Tibial nerve (tissue), 4 donors: Measurements from ENCODE around the gene ABCB7. TPM values are rescaled to one million over a fixed set of nuclear protein-coding genes. Genes with fewer than 3 reads are reported as not detected.

Source experiments
- DNase-seq, 2 donors: peaks; one replicate each; pipeline ENCODE4 v3.0.0-alpha.2; 2019; ENCODE audit warnings: low spot score in 2 of 2
- H3K27ac ChIP-seq, 4 donors: fragments of 200-600 bp; sonication (generic) in 3 of 4; one replicate each; pipeline ENCODE4 v1.5.1; 2017 to 2019; ENCODE audit warnings: mild to moderate bottlenecking in 1 of 4
- H3K27me3 ChIP-seq, 2 donors: fragments of 200-600 bp; sonication (generic) in 1 of 2; one replicate each; pipeline versions ENCODE4 v1.5.1 to v1.6.0; 2017 to 2019
- H3K36me3 ChIP-seq, 3 donors: fragments of 200-600 bp; sonication (generic); one replicate each; pipeline ENCODE4 v1.5.1; 2018 to 2019
- H3K4me1 ChIP-seq, 4 donors: fragments of 200-600 bp; sonication (generic) in 3 of 4; one replicate each; pipeline ENCODE4 v1.5.1; 2017 to 2019
- H3K4me3 ChIP-seq, 4 donors: fragments of 200-600 bp; sonication (generic) in 3 of 4; one replicate each; pipeline ENCODE4 v1.5.1; 2017 to 2019; ENCODE audit warnings: mild to moderate bottlenecking in 1 of 4, moderate library complexity in 1 of 4
- H3K9me3 ChIP-seq, 4 donors: fragments of 200-600 bp; sonication (generic) in 3 of 4; one replicate each; pipeline ENCODE4 v1.5.1; 2017 to 2019
- EP300 ChIP-seq, 2 donors: sonication (generic); formaldehyde crosslinking; IDR thresholded peaks; one replicate each; pipeline ENCODE4 v1.6.1; 2017; ENCODE audit warnings: antibody characterized with exemption in 2 of 2, mild to moderate bottlenecking in 1 of 2
- POLR2A ChIP-seq, 2 donors: fragments of 450-650 bp; IDR thresholded peaks; one replicate each; pipeline ENCODE4 v1.6.1; 2017; ENCODE audit warnings: antibody characterized with exemption in 2 of 2, mild to moderate bottlenecking in 2 of 2, moderate library complexity in 2 of 2
- WGBS, 2 donors: methylation state at CpG; one replicate each; pipeline ENCODE4 v1.1.5; 2018; 5-methylcytosine and 5-hydroxymethylcytosine counted together
- total RNA-seq, 4 donors: library from RNA; depleted of rRNA; stranded (reverse); fragments of >200 nt; gene quantifications; one replicate each; pipeline ENCODE4 v1.1.0, GENCODE V29; 2016
- TF ChIP-seq, protein P1 (sequence below), 5 experiments: fragments of 200-600 bp in 3 of 5; fragments of 450-650 bp in 2 of 5; sonication (generic) in 3 of 5; IDR thresholded peaks; one replicate each; pipeline ENCODE4 v1.5.1; 2016 to 2019; ENCODE audit warnings: antibody characterized with exemption in 5 of 5, mild to moderate bottlenecking in 3 of 5, moderate library complexity in 2 of 5

Gene ABCB7
- total RNA-seq, 4 donors from 2014 or later: 24.3 to 71.4 (median 35.3) TPM

DNA sequence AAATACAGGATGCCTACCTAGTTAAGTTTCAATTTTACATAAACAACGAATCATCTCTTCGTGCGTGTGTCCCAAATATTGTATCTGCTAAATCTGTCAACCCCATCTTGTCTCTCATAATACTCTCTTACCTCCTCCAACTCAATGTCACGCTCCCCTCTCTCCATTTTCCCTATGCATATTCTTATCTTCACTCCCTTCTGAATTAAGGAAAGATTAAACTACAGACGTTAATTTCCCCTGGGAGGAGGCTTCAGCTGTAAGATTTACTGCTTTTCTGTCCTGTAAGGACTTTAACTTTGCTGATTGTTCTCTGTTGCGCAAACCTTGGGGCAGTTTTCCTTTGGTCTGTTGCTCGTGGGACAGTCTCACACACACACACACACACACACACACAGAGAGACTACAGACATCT, 455 bp upstream of the ABCB7 start:
- Histone ChIP-seq H3K27ac (peak overlapping the region; percentile 17 to 87 (median 84)), H3K4me1 (peaks cover 0 to 11% (median 4%) of the 10 kb centered on the region in 4 donors), H3K4me3 (peak overlapping the region; percentile 36 to 64 (median 54)), H3K36me3 (no peaks in the 10 kb centered on the region), H3K27me3 (no peaks in the 10 kb centered on the region), H3K9me3 (no peaks in the 10 kb centered on the region)
- peak in 1 of 2 donors; percentile 6 for DNase-seq
- TF ChIP-seq EP300 (IDR thresholded peaks at IDR 0.05) (no peak), POLR2A (IDR thresholded peaks at IDR 0.05) (no peak)
- TF ChIP-seq, protein P1, sequence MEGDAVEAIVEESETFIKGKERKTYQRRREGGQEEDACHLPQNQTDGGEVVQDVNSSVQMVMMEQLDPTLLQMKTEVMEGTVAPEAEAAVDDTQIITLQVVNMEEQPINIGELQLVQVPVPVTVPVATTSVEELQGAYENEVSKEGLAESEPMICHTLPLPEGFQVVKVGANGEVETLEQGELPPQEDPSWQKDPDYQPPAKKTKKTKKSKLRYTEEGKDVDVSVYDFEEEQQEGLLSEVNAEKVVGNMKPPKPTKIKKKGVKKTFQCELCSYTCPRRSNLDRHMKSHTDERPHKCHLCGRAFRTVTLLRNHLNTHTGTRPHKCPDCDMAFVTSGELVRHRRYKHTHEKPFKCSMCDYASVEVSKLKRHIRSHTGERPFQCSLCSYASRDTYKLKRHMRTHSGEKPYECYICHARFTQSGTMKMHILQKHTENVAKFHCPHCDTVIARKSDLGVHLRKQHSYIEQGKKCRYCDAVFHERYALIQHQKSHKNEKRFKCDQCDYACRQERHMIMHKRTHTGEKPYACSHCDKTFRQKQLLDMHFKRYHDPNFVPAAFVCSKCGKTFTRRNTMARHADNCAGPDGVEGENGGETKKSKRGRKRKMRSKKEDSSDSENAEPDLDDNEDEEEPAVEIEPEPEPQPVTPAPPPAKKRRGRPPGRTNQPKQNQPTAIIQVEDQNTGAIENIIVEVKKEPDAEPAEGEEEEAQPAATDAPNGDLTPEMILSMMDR (IDR thresholded peaks at IDR 0.05): no peak
- WGBS, 2 donors: 8 to 41% methylated on average over 7 of the region's 7 CpGs

- no peak for DNase-seq
- WGBS, 2 donors: 0 to 26% methylated on average over 6 of the region's 6 CpGs
- H3K9me3 ChIP-seq: no peaks in the 10 kb centered on the region
- peaks cover 0 to 11% (median 4%) of the 10 kb centered on the region in 4 donors for H3K4me1 ChIP-seq
- no peaks in the 10 kb centered on the region for H3K36me3 ChIP-seq
- TF ChIP-seq, protein P1 (IDR thresholded peaks at IDR 0.05): no peak
- TF ChIP-seq EP300 (IDR thresholded peaks at IDR 0.05) (no peak), POLR2A (IDR thresholded peaks at IDR 0.05) (no peak)
- peak overlapping the region; percentile 36 to 64 (median 54) for H3K4me3 ChIP-seq
- no peaks in the 10 kb centered on the region for H3K27me3 ChIP-seq
- H3K27ac ChIP-seq: peak overlapping the region; percentile 17 to 87 (median 84)
Observed at GRCh38 chrX:75155447-75155826, 646 bp downstream of the ABCB7 start.

DNA sequence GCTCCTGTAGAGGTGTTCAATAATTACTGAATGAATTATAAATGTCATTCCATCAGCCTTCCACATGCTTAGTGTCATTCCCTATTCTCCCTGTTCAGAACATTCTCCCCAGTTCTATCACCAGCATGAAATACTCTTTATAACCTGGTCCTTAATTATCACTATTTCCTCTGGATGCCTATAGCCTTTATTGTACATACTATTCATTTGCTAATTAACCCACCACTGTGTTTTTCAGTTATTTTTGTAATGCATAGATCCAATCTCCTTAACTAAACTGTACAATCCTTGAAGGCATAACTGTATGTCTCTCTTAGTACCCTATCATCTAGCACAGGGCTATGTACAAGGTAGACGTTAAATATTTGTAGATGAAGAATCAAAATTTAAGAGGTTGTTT, 1.2 kb downstream of the ABCB7 start:
- peaks cover 0 to 11% (median 4%) of the 10 kb centered on the region in 4 donors for H3K4me1 ChIP-seq
- WGBS, 2 donors: 67 to 74% methylated on average over 1 of the region's 1 CpG
- H3K4me3 ChIP-seq: no peak overlapping the region
- no peaks in the 10 kb centered on the region for H3K9me3 ChIP-seq
- H3K36me3 ChIP-seq: no peaks in the 10 kb centered on the region
- DNase-seq: no peak
- no peaks in the 10 kb centered on the region for H3K27me3 ChIP-seq
- TF ChIP-seq EP300 (IDR thresholded peaks at IDR 0.05) (no peak), POLR2A (IDR thresholded peaks at IDR 0.05) (no peak)
- TF ChIP-seq, protein P1 (IDR thresholded peaks at IDR 0.05): no peak
- no peak overlapping the region for H3K27ac ChIP-seq

- Histone ChIP-seq H3K9me3 (no peaks in the 10 kb centered on the region), H3K27me3 (no peaks in the 10 kb centered on the region), H3K4me3 (no peak overlapping the region), H3K36me3 (no peaks in the 10 kb centered on the region), H3K4me1 (peaks cover 0 to 17% (median 3%) of the 10 kb centered on the region in 4 donors), H3K27ac (no peak overlapping the region)
- TF ChIP-seq, protein P1 (IDR thresholded peaks at IDR 0.05): no peak
- TF ChIP-seq EP300 (IDR thresholded peaks at IDR 0.05): no peak
- no peak for TF ChIP-seq POLR2A (IDR thresholded peaks at IDR 0.05)
- 49 to 59% methylated on average over 3 of the region's 3 CpGs for WGBS, 2 donors
- no peak for DNase-seq
Observed at GRCh38 chrX:75151827-75152592, 4.1 kb downstream of the ABCB7 start.

GRCh38 chrX:75149654-75150053, 6.4 kb downstream of the ABCB7 start:
- TF ChIP-seq POLR2A (IDR thresholded peaks at IDR 0.05) (no peak), EP300 (IDR thresholded peaks at IDR 0.05) (no peak)
- TF ChIP-seq, protein P1 (IDR thresholded peaks at IDR 0.05): no peak
- H3K36me3 ChIP-seq: no peaks in the 10 kb centered on the region
- 39 to 69% methylated on average over 1 of the region's 1 CpG for WGBS, 2 donors

More at GRCh38 chrX:75149654-75150053, 6.4 kb downstream of the ABCB7 start:
- Histone ChIP-seq H3K4me3 (no peak overlapping the region), H3K27ac (no peak overlapping the region), H3K27me3 (no peaks in the 10 kb centered on the region), H3K9me3 (no peaks in the 10 kb centered on the region), H3K4me1 (peaks cover 0 to 11% (median 2%) of the 10 kb centered on the region in 4 donors)
- no peak for DNase-seq
